Lower leg skin (tissue), 4 donors: ENCODE results near the gene ADGRG2. TPM values are rescaled to one million over a fixed set of nuclear protein-coding genes. Genes with fewer than 3 reads are reported as not detected.

Source experiments
- DNase-seq, 2 donors: peaks; one replicate each; pipeline ENCODE4 v3.0.0-alpha.2; 2019; ENCODE audit warnings: low spot score in 2 of 2
- H3K4me3 ChIP-seq: fragments of 200-600 bp; sonication (generic); 2 replicates; pipeline ENCODE4 v1.5.1; 2017; ENCODE audit warnings: mild to moderate bottlenecking, low read depth; ENCODE audit not compliant: poor library complexity, severe bottlenecking
- POLR2A ChIP-seq, 2 donors: fragments of 450-650 bp; IDR thresholded peaks; one replicate each; pipeline ENCODE4 v1.6.1; 2016 to 2017; ENCODE audit warnings: antibody characterized with exemption in 2 of 2, mild to moderate bottlenecking in 1 of 2, moderate library complexity in 1 of 2
- WGBS, 2 donors: methylation state at CpG; one replicate each; pipeline ENCODE4 v1.1.5; 2018; 5-methylcytosine and 5-hydroxymethylcytosine counted together
- intact Hi-C: fragments of 100-400 bp; cut with DNase I; formaldehyde crosslinking; loops from one replicate; pipeline ENCODE4 v1.15.0; 2023; ENCODE audit warnings: low total_unique reads
- total RNA-seq, 4 donors: library from RNA; depleted of rRNA; stranded (reverse); fragments of >200 nt; gene quantifications; one replicate each; pipeline ENCODE4 v1.1.0, GENCODE V29; 2016
- TF ChIP-seq, protein P1 (sequence below), 3 donors: fragments of 450-650 bp; IDR thresholded peaks; one replicate each; pipeline ENCODE4 v1.5.1; 2016; ENCODE audit warnings: antibody characterized with exemption in 3 of 3, mild to moderate bottlenecking in 3 of 3, moderate library complexity in 2 of 3

Gene ADGRG2
- total RNA-seq, 4 donors from 2014 or later, result 0.47 to 0.62 (median 0.56) TPM

DNA sequence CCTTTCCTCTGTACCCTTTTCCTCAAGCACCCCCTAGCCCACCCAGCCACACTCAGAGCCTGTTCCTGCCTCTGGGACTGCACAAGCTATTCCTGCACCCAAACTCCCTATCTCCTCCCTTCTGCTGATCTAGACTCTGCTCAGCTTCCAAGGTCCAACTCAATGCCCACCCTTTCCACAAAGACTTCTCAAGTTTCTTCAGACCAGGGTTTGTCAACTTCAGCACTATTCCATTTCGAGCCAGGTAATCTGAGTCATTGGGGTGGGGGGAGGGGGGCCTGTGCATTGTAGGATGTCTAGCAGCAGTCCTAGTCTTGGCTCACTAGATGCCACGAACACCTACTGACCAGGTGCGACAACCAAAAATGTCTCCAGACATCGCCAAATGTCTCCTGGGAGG is 175.7 kb downstream of the ADGRG2 start:
- intact Hi-C loops, result no loop called here
- no peak overlapping the region for H3K4me3 ChIP-seq
- DNase-seq, result no peak
- TF ChIP-seq, protein P1, sequence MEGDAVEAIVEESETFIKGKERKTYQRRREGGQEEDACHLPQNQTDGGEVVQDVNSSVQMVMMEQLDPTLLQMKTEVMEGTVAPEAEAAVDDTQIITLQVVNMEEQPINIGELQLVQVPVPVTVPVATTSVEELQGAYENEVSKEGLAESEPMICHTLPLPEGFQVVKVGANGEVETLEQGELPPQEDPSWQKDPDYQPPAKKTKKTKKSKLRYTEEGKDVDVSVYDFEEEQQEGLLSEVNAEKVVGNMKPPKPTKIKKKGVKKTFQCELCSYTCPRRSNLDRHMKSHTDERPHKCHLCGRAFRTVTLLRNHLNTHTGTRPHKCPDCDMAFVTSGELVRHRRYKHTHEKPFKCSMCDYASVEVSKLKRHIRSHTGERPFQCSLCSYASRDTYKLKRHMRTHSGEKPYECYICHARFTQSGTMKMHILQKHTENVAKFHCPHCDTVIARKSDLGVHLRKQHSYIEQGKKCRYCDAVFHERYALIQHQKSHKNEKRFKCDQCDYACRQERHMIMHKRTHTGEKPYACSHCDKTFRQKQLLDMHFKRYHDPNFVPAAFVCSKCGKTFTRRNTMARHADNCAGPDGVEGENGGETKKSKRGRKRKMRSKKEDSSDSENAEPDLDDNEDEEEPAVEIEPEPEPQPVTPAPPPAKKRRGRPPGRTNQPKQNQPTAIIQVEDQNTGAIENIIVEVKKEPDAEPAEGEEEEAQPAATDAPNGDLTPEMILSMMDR (IDR thresholded peaks at IDR 0.05), result no peak
- no peak for TF ChIP-seq POLR2A (IDR thresholded peaks at IDR 0.05)
- WGBS, 2 donors, result 91% methylated on average over 4 of the region's 4 CpGs; no CpG with 5 or more reads in 1 of the 2 donors

DNA sequence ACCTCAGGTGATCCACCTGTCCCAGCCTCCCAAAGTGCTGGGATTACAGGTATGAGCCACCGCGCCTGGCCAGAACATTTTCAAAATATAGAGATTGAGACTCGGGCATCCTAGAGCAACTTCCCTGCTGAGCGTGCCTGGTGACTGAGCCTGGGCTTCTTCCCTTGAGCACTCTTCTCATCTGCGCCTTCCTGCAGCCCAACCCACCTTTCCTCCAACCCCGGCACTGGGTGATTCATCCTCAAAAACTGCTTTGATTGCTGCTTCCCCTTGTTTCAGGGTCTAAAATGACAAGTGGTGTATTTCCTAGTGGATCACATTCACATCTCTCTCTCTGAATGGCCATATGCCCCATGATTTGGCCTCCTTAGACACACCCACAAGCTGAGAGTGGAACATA is 176.1 kb downstream of the ADGRG2 start:
- DNase-seq, result peak in 1 of 2 donors; percentile 53
- no peak overlapping the region for H3K4me3 ChIP-seq
- intact Hi-C loops, result no loop called here
- TF ChIP-seq, protein P1 (IDR thresholded peaks at IDR 0.05), result no peak
- no peak for TF ChIP-seq POLR2A (IDR thresholded peaks at IDR 0.05)
- 96 to 99% methylated on average over 6 of the region's 6 CpGs for WGBS, 2 donors

DNA sequence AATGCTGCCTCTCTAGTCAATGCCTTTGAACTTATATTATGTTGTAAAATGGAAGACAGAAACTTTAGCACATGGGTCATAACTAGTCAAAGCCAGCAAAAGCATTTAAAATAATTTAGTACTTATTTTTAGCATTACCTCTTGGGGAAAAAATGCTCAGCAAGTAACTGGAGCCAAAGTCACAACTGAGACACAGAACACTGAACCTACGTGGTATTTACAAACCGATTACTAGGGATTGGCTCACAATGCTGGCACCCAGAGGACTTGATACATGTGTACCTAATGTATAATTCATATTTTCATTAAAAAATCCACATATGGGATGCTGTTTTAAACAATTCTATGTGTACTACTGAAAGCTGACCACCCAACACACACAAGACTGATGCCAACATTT is 176.8 kb downstream of the ADGRG2 start:
- no peak overlapping the region for H3K4me3 ChIP-seq
- WGBS, 2 donors, result 84 to 88% methylated on average over 2 of the region's 2 CpGs
- no peak for TF ChIP-seq POLR2A (IDR thresholded peaks at IDR 0.05)
- TF ChIP-seq, protein P1 (IDR thresholded peaks at IDR 0.05), result no peak
- DNase-seq, result no peak
- intact Hi-C loops, result no loop called here

DNA sequence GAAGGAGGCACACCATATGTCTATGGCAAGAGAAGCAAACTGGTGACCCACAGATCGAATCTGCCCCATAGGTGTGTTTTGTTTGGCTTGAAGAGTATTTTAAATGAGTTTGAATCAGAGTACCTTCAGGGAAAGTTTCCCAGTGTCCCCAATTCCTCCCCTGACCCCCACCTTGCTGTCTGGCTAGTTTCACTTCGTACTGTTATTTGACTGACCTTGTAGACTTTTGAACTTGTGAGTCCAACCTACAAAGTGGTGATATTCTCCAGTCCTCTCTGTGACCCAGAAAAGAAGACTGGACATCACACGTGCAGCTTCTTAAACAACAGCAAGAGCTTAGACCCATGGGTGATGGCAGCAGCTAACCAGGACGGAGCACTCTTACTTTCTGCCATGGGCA is 177.8 kb downstream of the ADGRG2 start:
- intact Hi-C loops, result no loop called here
- TF ChIP-seq POLR2A (IDR thresholded peaks at IDR 0.05), result no peak
- TF ChIP-seq, protein P1 (IDR thresholded peaks at IDR 0.05), result no peak
- WGBS, 2 donors, result 63 to 79% methylated on average over 4 of the region's 4 CpGs

DNA sequence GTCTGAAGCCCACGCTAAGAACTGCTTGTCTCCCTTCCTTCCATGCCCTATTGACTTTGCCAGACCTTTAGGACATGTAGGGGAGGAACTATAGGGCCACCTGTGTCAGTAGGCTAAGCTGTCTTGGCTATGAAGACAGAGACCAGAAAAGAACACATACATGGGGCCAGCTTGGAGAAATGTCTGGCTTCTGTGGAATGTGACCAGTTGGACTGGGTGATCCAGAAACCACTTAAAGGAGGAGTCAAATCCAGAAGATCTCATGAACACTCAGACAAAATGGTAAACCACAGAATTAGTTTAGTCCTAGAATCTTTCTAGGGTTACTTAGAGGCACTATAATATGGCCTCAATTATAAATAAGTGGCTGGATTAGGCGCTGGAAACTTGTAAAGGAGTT is 180.4 kb downstream of the ADGRG2 start:
- TF ChIP-seq POLR2A (IDR thresholded peaks at IDR 0.05), result no peak
- TF ChIP-seq, protein P1 (IDR thresholded peaks at IDR 0.05), result no peak
- DNase-seq, result no peak
- intact Hi-C loops, result no loop called here
- no peak overlapping the region for H3K4me3 ChIP-seq
- WGBS, 2 donors, result 81 to 100% methylated on average over 2 of the region's 2 CpGs

More for the DNA sequence above, 177.8 kb downstream of the ADGRG2 start:
- peak in 1 of 2 donors; percentile 34 for DNase-seq
- H3K4me3 ChIP-seq, result no peak overlapping the region

Other genes with a start within 250 kb of the ADGRG2 start
- 10 to 100 TPM in 3 of 4 donors, 1 to 10 TPM in 1; 8.7 to 17.6 (median 14.1) TPM for gene PHKA2, start 138.4 kb downstream of the ADGRG2 start, total RNA-seq
- 10 to 100 TPM; 62.5 to 87.2 (median 73.6) TPM for gene PDHA1, start 221.5 kb upstream of the ADGRG2 start, total RNA-seq